HG02798 (cell line): ENCODE data around the gene B3GLCT.

ENCODE experiments used
- ATAC-seq: cut with Tn5 transposase; IDR thresholded peaks from one replicate; pipeline ENCODE4 v1.9.1; 2021; ENCODE audit warnings: mild to moderate bottlenecking; ENCODE audit not compliant: unreplicated experiment, poor library complexity

Gene B3GLCT

GRCh38 chr13:31263346-31263745 is 63.6 kb downstream of the B3GLCT start:
- no peak for ATAC-seq

DNA sequence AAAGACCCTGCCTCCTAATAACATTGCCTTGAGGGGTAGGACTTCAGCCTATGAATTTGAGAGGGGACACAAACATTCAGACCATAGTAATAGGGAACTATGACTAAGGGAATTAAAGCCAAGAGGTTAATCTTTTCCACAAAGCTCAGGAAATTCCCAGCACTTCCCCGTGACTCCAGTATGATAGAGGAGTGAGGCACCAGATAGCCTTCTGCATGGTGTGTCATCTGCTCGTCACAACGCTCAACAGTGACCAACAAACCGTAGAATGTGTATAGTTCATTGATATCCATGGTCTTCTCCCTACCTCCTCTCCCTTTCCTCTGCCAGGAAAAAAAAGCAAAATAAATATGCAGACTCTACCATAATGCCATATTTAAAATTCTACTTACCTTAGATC is 64.4 kb downstream of the B3GLCT start:
- ATAC-seq, result no peak

GRCh38 chr13:31267126-31267784 is 67.5 kb downstream of the B3GLCT start:
- no peak for ATAC-seq

DNA sequence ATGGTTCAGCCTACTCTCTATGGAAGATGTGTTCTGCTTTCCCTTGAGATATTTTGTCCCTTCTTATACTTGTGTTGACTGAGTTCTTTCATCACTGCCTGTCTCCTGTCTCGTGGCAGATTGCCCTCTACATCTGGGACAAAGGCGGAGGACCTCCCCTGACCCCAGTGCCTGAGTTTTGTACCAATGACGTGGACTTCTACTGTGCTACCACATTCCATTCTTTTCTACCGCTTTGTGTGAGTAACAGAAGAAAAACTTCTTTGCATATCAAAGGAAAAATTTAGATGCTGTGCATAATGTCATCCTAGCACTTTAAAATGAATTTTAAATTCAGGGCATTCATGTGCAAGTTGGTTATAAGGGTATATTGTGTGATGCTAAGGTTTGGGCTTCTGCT is 74.6 kb downstream of the B3GLCT start:
- no peak for ATAC-seq

- no peak for ATAC-seq
These were observed 76.6 kb downstream of the B3GLCT start for GRCh38 chr13:31276421-31276820.

- ATAC-seq, result no peak
These were observed 79.1 kb downstream of the B3GLCT start for GRCh38 chr13:31278869-31279268.

DNA sequence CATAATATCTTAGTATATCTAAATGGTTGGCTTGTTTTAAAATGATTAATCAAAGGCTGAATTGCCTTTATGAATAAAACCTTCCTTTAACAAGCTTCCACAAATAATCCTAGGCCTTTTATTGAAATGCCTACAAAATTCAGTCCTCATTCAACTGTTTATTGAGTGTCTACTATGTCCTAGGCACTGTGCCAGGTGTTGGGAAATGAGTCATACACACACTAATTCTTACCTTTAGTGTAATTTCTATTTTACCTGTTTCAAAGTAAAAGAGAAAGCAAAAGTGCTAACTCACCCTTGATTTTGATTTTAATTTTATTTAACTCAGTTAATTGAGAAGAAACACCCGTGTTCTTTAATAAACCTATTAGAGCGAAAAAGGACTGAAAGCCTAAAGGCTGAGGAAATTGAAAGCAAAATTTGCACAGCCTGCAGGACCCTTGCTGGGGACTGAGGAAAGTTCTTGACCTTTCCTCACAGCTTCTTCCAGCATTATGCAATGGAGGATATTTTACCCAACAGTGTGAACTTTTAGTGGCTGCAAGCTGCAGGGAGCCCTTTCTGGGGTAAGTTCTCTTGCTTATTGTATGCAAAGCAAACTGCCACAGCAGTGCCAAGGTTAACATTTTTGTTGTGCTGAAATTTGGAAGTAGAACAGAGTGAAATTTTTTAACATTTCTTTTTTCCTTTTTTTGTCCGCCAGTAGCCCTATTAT is 83.1 kb downstream of the B3GLCT start:
- ATAC-seq, result no peak

- no peak for ATAC-seq
These were observed 87.2 kb downstream of the B3GLCT start for GRCh38 chr13:31286930-31287329.

GRCh38 chr13:31301119-31301518 is 101.3 kb downstream of the B3GLCT start:
- no peak for ATAC-seq

GRCh38 chr13:31310356-31310755 is 110.6 kb downstream of the B3GLCT start:
- no peak for ATAC-seq

GRCh38 chr13:31310786-31311185 is 111.0 kb downstream of the B3GLCT start:
- ATAC-seq, result no peak

GRCh38 chr13:31311921-31312320 is 112.1 kb downstream of the B3GLCT start:
- no peak for ATAC-seq

DNA sequence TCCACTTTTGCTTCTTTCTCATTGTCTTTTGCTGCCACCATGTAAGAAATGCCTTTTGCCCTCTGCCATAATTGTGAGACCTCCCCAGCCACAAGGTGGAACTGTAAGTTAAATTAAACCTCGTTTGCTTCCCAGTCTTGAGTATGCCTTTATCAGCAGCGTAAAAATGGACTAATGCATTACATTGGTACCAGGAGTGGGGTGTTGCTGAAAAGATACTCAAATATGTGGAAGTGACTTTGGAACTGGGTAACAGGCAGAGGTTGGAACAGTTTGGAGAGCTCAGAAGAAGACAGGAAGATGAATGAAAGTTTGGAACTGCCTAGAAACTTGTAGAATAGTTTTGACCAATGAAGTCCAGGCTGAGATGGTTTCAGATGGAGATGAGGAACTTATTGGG is 115.2 kb downstream of the B3GLCT start:
- no peak for ATAC-seq

DNA sequence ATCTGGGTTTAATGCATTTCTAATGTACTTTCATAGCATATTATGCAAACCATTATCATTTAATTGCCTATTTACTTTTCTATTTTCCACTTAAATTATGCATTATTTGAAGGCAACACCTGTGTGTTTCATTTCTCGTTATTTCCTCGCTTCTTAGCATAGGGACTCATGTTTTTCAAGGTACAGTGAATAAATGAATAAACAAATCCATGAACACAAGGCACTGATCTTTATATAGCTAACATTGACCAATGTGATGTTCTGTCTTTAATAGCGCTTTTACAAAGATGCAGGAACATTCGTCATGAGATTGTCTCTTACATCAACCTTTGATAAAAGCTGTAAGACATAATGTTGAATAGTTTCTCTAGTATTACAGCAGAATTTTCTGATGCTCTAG is 121.2 kb downstream of the B3GLCT start:
- ATAC-seq, result no peak

- ATAC-seq, result no peak
These were observed 121.7 kb downstream of the B3GLCT start for GRCh38 chr13:31321457-31321856.

- ATAC-seq, result no peak
These were observed 122.3 kb downstream of the B3GLCT start for GRCh38 chr13:31322026-31322425.

DNA sequence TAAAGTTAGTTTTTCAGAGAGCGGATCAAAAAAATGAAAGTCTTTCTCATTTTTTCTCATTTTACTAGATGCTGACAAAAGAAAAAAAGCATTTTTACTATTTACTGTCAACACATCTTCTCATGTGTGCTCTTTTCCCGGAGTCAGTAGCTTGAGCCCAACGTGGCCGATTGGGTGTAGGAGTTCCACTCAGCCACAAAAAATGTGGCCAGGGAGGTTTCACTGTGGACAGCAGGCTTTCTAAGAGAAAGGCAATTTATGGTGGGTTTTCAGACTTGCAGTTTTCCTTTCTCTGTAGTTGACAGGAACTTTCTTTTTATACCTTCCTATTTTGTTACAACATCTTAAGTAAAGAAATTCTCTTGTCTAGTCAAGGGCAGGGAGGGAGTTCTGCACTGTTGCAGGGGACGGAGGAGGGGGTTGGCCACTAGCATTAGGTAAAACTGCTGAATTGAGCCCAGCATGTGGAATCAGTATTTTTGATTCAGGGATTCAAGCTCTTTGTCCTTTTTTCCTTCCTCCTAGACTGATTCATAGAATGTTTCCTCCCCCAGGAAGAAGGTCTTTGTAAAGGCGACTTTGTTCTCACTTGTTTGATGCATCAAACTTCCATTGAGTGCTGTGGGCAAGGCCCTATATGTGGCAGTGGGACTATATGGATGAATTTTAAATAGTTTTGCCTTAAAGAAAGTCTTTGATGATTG is 123.1 kb downstream of the B3GLCT start:
- ATAC-seq, result no peak

- ATAC-seq, result no peak
These were observed 127.5 kb downstream of the B3GLCT start for GRCh38 chr13:31327182-31327860.

DNA sequence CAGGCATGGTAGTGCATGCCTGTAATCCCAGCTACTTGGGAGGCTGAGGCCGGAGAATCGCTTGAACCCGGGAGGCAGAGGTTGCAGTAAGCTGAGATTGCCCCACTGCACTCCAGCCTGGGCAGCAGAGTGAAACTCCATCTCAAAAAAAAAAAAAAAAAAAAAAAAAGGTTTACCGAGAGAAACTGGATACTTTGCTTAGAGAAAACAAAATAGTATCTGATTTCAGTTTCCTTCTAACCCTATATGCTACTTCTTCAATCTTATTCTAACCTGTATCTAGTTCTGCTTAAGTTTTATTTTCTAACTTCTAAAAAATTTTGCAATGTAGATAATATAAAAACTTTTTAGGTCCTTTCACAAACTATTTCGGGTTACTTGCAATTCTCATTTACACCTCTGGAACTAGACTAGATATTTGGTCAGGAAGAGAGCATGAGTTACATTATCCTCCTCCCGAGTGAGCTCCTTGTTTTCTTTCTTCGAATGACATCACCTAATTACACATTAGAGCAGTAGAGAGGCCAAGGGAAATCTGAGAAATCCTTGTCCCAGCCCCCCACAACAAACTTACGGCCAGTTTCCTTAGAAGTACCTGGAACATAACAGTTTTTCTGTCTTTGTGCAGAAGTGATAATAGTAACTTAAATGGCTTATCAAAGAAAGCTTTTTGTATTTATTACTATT is 128.9 kb downstream of the B3GLCT start:
- ATAC-seq, result no peak

- no peak for ATAC-seq
These were observed 130.5 kb downstream of the B3GLCT start for GRCh38 chr13:31330236-31330635.
